Measurements from ENCODE around the gene SLC23A3. TPM values are rescaled to one million over a fixed set of nuclear protein-coding genes. Genes with fewer than 3 reads are reported as not detected.
A peak's percentile ranks its signal among the peaks of the same experiment; 100 is the strongest.

SLC23A3 gene
- total RNA-seq, 3 donors from 2014 or later (not counting 1 experiment from before 2014, with no cell fraction given): 0.48 to 1.1 (median 0.89) TPM

- peak in 1 of 2 donors; percentile 86 for DNase-seq
- Histone ChIP-seq H3K9me3 (ENCODE audit: control insufficient read depth, insufficient read depth, low read length) (no peaks in the 10 kb centered on the region), H3K4me3 (ENCODE audit: low read length) (no peak overlapping the region), H3K36me3 (ENCODE audit: control insufficient read depth, insufficient read depth, low read length) (peaks cover 32% of the 10 kb centered on the region), H3K27ac (ENCODE audit: low read length) (no peak overlapping the region), H3K4me1 (ENCODE audit: control insufficient read depth, insufficient read depth, low read length) (peaks cover 6% of the 10 kb centered on the region), H3K27me3 (ENCODE audit: control insufficient read depth, insufficient read depth, low read length) (no peaks in the 10 kb centered on the region)
- no peak overlapping the region for H3K4me3 Mint-ChIP-seq
- peaks cover 5 to 17% of the 10 kb centered on the region in 2 donors for H3K4me1 Mint-ChIP-seq
- no peaks in the 10 kb centered on the region for H3K9me3 Mint-ChIP-seq
- intact Hi-C loops (cut with micrococcal nuclease): loop anchor here (1.0 kb wide), 2 partner anchors 97 to 126 kb away; no protein-coding TSS in a partner anchor
- WGBS (ENCODE audit: insufficient coverage): 32% methylated on average over 3 of the region's 4 CpGs
- peak; percentile 86 for TF ChIP-seq CTCF (IDR thresholded peaks at IDR 0.05)
- no peak overlapping the region for H3K27ac Mint-ChIP-seq
- peak in 2 of 3 donors; percentile 36 to 43 for ATAC-seq
- no peaks in the 10 kb centered on the region for H3K27me3 Mint-ChIP-seq (ENCODE audit: low read depth in 2 of 2)
- H3K36me3 Mint-ChIP-seq: no peaks in the 10 kb centered on the region
Observed at GRCh38 chr2:219155054-219155644, 14.7 kb downstream of the SLC23A3 start.

GRCh38 chr2:219149667-219150066, 20.2 kb downstream of the SLC23A3 start:
- Histone ChIP-seq H3K27me3 (ENCODE audit: control insufficient read depth, insufficient read depth, low read length) (no peaks in the 10 kb centered on the region), H3K4me1 (ENCODE audit: control insufficient read depth, insufficient read depth, low read length) (no peaks in the 10 kb centered on the region), H3K9me3 (ENCODE audit: control insufficient read depth, insufficient read depth, low read length) (no peaks in the 10 kb centered on the region), H3K27ac (ENCODE audit: low read length) (no peak overlapping the region), H3K4me3 (ENCODE audit: low read length) (no peak overlapping the region), H3K36me3 (ENCODE audit: control insufficient read depth, insufficient read depth, low read length) (peaks cover 40% of the 10 kb centered on the region)
- peaks cover 18% of the 10 kb centered on the region for H3K36me3 Mint-ChIP-seq
- ATAC-seq (no peak), DNase-seq (no peak)
- no CpG with 5 or more reads among the region's 1 CpG for WGBS (ENCODE audit: insufficient coverage)
- H3K4me3 Mint-ChIP-seq: no peak overlapping the region
- H3K4me1 Mint-ChIP-seq: no peaks in the 10 kb centered on the region
- intact Hi-C loops (cut with micrococcal nuclease): no loop called here
- H3K27ac Mint-ChIP-seq: no peak overlapping the region
- TF ChIP-seq CTCF (IDR thresholded peaks at IDR 0.05): no peak
- no peaks in the 10 kb centered on the region for H3K9me3 Mint-ChIP-seq
- no peaks in the 10 kb centered on the region for H3K27me3 Mint-ChIP-seq (ENCODE audit: low read depth in 2 of 2)

- H3K9me3 ChIP-seq (ENCODE audit: control insufficient read depth, insufficient read depth, low read length): no peaks in the 10 kb centered on the region
- H3K4me3 Mint-ChIP-seq: no peak overlapping the region
- peaks cover 22% of the 10 kb centered on the region for H3K36me3 Mint-ChIP-seq
- intact Hi-C loops (cut with micrococcal nuclease): no loop called here
- no peak for TF ChIP-seq CTCF (IDR thresholded peaks at IDR 0.05)
- no peak overlapping the region for H3K27ac Mint-ChIP-seq
- H3K4me3 ChIP-seq (ENCODE audit: low read length): no peak overlapping the region
- ATAC-seq: no peak
- no peaks in the 10 kb centered on the region for H3K4me1 ChIP-seq (ENCODE audit: control insufficient read depth, insufficient read depth, low read length)
- no peaks in the 10 kb centered on the region for H3K27me3 ChIP-seq (ENCODE audit: control insufficient read depth, insufficient read depth, low read length)
- no peak for DNase-seq
- H3K27me3 Mint-ChIP-seq (ENCODE audit: low read depth in 2 of 2): no peaks in the 10 kb centered on the region
- peaks cover 45% of the 10 kb centered on the region for H3K36me3 ChIP-seq (ENCODE audit: control insufficient read depth, insufficient read depth, low read length)
- H3K9me3 Mint-ChIP-seq: no peaks in the 10 kb centered on the region
- peaks cover 0 to 7% of the 10 kb centered on the region in 2 donors for H3K4me1 Mint-ChIP-seq
- WGBS (ENCODE audit: insufficient coverage): 94% methylated on average over 6 of the region's 6 CpGs
- H3K27ac ChIP-seq (ENCODE audit: low read length): no peak overlapping the region
Observed at GRCh38 chr2:219142329-219142728, 27.5 kb downstream of the SLC23A3 start.

GRCh38 chr2:219140722-219141121, 29.1 kb downstream of the SLC23A3 start:
- H3K4me1 Mint-ChIP-seq: peaks cover 0 to 7% of the 10 kb centered on the region in 2 donors
- TF ChIP-seq CTCF (IDR thresholded peaks at IDR 0.05): no peak
- H3K36me3 Mint-ChIP-seq: peaks cover 10% of the 10 kb centered on the region
- ATAC-seq (no peak), DNase-seq (no peak)
- H3K4me1 ChIP-seq (ENCODE audit: control insufficient read depth, insufficient read depth, low read length): no peaks in the 10 kb centered on the region
- H3K27ac ChIP-seq (ENCODE audit: low read length): no peak overlapping the region
- 98% methylated on average over 3 of the region's 3 CpGs for WGBS (ENCODE audit: insufficient coverage)
- H3K27me3 ChIP-seq (ENCODE audit: control insufficient read depth, insufficient read depth, low read length): no peaks in the 10 kb centered on the region
- H3K9me3 Mint-ChIP-seq: no peaks in the 10 kb centered on the region
- no peaks in the 10 kb centered on the region for H3K27me3 Mint-ChIP-seq (ENCODE audit: low read depth in 2 of 2)
- H3K36me3 ChIP-seq (ENCODE audit: control insufficient read depth, insufficient read depth, low read length): peaks cover 32% of the 10 kb centered on the region
- intact Hi-C loops (cut with micrococcal nuclease): no loop called here
- no peak overlapping the region for H3K27ac Mint-ChIP-seq
- no peak overlapping the region for H3K4me3 Mint-ChIP-seq
- no peaks in the 10 kb centered on the region for H3K9me3 ChIP-seq (ENCODE audit: control insufficient read depth, insufficient read depth, low read length)
- H3K4me3 ChIP-seq (ENCODE audit: low read length): no peak overlapping the region
